A549 (cell line): Measurements from ENCODE around the gene DDI2. TPM values are rescaled to one million over a fixed set of nuclear protein-coding genes. Genes with fewer than 3 reads are reported as not detected.

Source experiments
- ATAC-seq, 2 experiments: fragments of 200-7000 bp in 1 of 2; fragments of >200 bp in 1 of 2; cut with Nextera tagmentation in 1 of 2; cut with Tn5 transposase in 1 of 2; 3 replicates each; pipeline versions ENCODE4 v1.8.0 to v1.9.1; 2018 to 2020; ENCODE audit warnings: mild to moderate bottlenecking in 1 of 2, moderate library complexity in 1 of 2
- CTCF ChIA-PET: fragments of 300-600 bp; sonication (Branson Sonifier 250); formaldehyde crosslinking; extraction: SDS; loops from one replicate; lab custom pipeline; 2021; ENCODE audit warnings: antibody characterized with exemption, inconsistent platforms; lab: Yijun Ruan, JAX
- POLR2A ChIA-PET: fragments of 350-600 bp; formaldehyde crosslinking; extraction: SDS; loops from one replicate; lab custom pipeline; 2021; ENCODE audit warnings: antibody characterized with exemption, inconsistent platforms; lab: Yijun Ruan, JAX
- DNase-seq, 2 experiments: peaks; one replicate each; pipeline versions ENCODE4 v3.0.0 to v3.0.0-alpha.2; 2011 to 2016; ENCODE audit warnings: low read depth in 1 of 2, low spot score in 1 of 2
- FAIRE-seq: peaks from 2 replicates; lab custom pipeline; 2011; peaks lifted over from hg19 to GRCh38; lab: Jason Lieb, UNC
- H3K27ac ChIP-seq, 2 experiments: fragments of >200 bp; sonication (Bioruptor Twin); formaldehyde crosslinking; 3 replicates each; pipeline ENCODE4 v1.5.1; 2016 to 2017
- H3K4me1 ChIP-seq: fragments of >200 bp; sonication (Bioruptor Twin); formaldehyde crosslinking; 3 replicates; pipeline ENCODE4 v1.6.1; 2016
- H3K4me2 ChIP-seq: fragments of >200 bp; sonication (Bioruptor Twin); formaldehyde crosslinking; 3 replicates; pipeline ENCODE4 v1.6.1; 2016
- H3K4me3 ChIP-seq: fragments of >200 bp; sonication (Bioruptor Twin); formaldehyde crosslinking; 3 replicates; pipeline ENCODE4 v1.5.1; 2016
- H3K9me3 ChIP-seq: fragments of >200 bp; sonication (Bioruptor Twin); formaldehyde crosslinking; 3 replicates; pipeline ENCODE4 v1.6.1; 2016
- CBX2 ChIP-seq: fragments of 200-600 bp; sonication (generic); IDR thresholded peaks from 2 replicates; pipeline ENCODE4 v1.6.1; 2016; ENCODE audit warnings: low read depth, mild to moderate bottlenecking, borderline replicate concordance
- CHD4 ChIP-seq: fragments of 200-600 bp; sonication (generic); IDR thresholded peaks from 2 replicates; pipeline ENCODE4 v1.6.1; 2016; ENCODE audit warnings: antibody characterized with exemption, mild to moderate bottlenecking, borderline replicate concordance
- CTCF ChIP-seq: fragments of >200 bp; sonication (Bioruptor Twin); formaldehyde crosslinking; IDR thresholded peaks from 3 replicates; pipeline ENCODE4 v1.5.1; 2016
- EHF ChIP-seq: fragments of 250-450 bp; sonication (Bioruptor Pico); IDR thresholded peaks from 2 replicates; pipeline ENCODE4 v1.5.0; 2020; ENCODE audit warnings: mild to moderate bottlenecking
- EP300 ChIP-seq, 2 experiments: fragments of >200 bp; sonication (Bioruptor Twin); formaldehyde crosslinking; IDR thresholded peaks; 2 replicates in 1 of 2; 3 replicates in 1 of 2; pipeline ENCODE4 v1.6.1; 2016 to 2017
- HEYL ChIP-seq: fragments of 250-450 bp; sonication (Bioruptor Pico); IDR thresholded peaks from 2 replicates; pipeline ENCODE4 v1.8.0; 2021; ENCODE audit warnings: mild to moderate bottlenecking, moderate library complexity
- HMGXB4 ChIP-seq: fragments of 250-450 bp; sonication (Bioruptor Pico); IDR thresholded peaks from 2 replicates; pipeline ENCODE4 v1.5.0; 2021; ENCODE audit warnings: mild to moderate bottlenecking, moderate library complexity, borderline replicate concordance
- HOXB13 ChIP-seq: fragments of 250-450 bp; sonication (Bioruptor Pico); IDR thresholded peaks from 2 replicates; pipeline ENCODE4 v1.5.0; 2020; ENCODE audit warnings: low read depth, mild to moderate bottlenecking, moderate library complexity
- HOXB5 ChIP-seq: fragments of 250-450 bp; sonication (Bioruptor Pico); IDR thresholded peaks from 2 replicates; pipeline ENCODE4 v1.5.0; 2020; ENCODE audit warnings: mild to moderate bottlenecking, moderate library complexity
- JUNB ChIP-seq: fragments of >200 bp; sonication (Bioruptor Twin); formaldehyde crosslinking; IDR thresholded peaks from 2 replicates; pipeline ENCODE4 v1.6.1; 2016
- KDM5A ChIP-seq: fragments of 200-600 bp; sonication (generic); IDR thresholded peaks from 2 replicates; pipeline ENCODE4 v1.6.1; 2016; ENCODE audit warnings: antibody characterized with exemption, mild to moderate bottlenecking
- MAFK ChIP-seq: fragments of 450-650 bp; IDR thresholded peaks from 2 replicates; pipeline ENCODE4 v1.6.1; 2014; ENCODE audit not compliant: partially characterized antibody
- MAZ ChIP-seq: fragments of 150-350 bp; IDR thresholded peaks from 2 replicates; pipeline ENCODE4 v1.6.1; 2014; ENCODE audit warnings: antibody characterized with exemption, low read depth, low read length, borderline replicate concordance
- NFE2L2 ChIP-seq: fragments of 150-350 bp; conservative IDR thresholded peaks from 2 replicates; pipeline ENCODE4 v1.6.1; 2014; ENCODE audit warnings: low read length
- POLR2AphosphoS2 ChIP-seq: conservative IDR thresholded peaks from 2 replicates; pipeline ENCODE4 v1.6.1; 2012; ENCODE audit warnings: low read length, improper control_type of control experiment, inconsistent platforms
- RAD21 ChIP-seq, 2 experiments: fragments of >200 bp in 1 of 2; sonication (Bioruptor Twin) in 1 of 2; formaldehyde crosslinking in 1 of 2; IDR thresholded peaks in 1 of 2; conservative IDR thresholded peaks in 1 of 2; 2 replicates in 1 of 2; 3 replicates in 1 of 2; pipeline ENCODE4 v1.6.1; 2012 to 2018; ENCODE audit warnings: inconsistent platforms in 1 of 2
- RARB ChIP-seq: fragments of 250-450 bp; sonication (Bioruptor Pico); IDR thresholded peaks from 2 replicates; pipeline ENCODE4 v1.8.0; 2021; ENCODE audit warnings: mild to moderate bottlenecking, moderate library complexity
- RCOR1 ChIP-seq: fragments of 150-350 bp; IDR thresholded peaks from 2 replicates; pipeline ENCODE4 v1.6.1; 2014; ENCODE audit warnings: antibody characterized with exemption, low read length, low read depth
- RFX5 ChIP-seq: fragments of 450-650 bp; IDR thresholded peaks from 2 replicates; pipeline ENCODE4 v1.7.1; 2014; ENCODE audit warnings: antibody characterized with exemption, mild to moderate bottlenecking, moderate library complexity
- TP53 ChIP-seq: fragments of 250-450 bp; sonication (Bioruptor Pico); IDR thresholded peaks from 2 replicates; pipeline ENCODE4 v1.5.0; 2021; ENCODE audit warnings: mild to moderate bottlenecking, moderate library complexity
- ZFP36 ChIP-seq: fragments of 450-650 bp; IDR thresholded peaks from 2 replicates; pipeline ENCODE4 v1.6.1; 2014; ENCODE audit warnings: borderline replicate concordance; ENCODE audit not compliant: partially characterized antibody
- ZNF302 ChIP-seq: fragments of 250-450 bp; sonication (Bioruptor Pico); IDR thresholded peaks from 2 replicates; pipeline ENCODE4 v1.9.0; 2021; ENCODE audit warnings: inconsistent platforms, mild to moderate bottlenecking, moderate library complexity
- WGBS: methylation state at CpG from one replicate; pipeline ENCODE4 v1.1.6; 2017; ENCODE audit errors: missing lambda C conversion rate; 5-methylcytosine and 5-hydroxymethylcytosine counted together
- polyA plus RNA-seq, 4 experiments: library from polyadenylated mRNA; depleted of rRNA in 3 of 4; stranded (reverse); fragments of >200 nt; fragmentation: RNase III in 1 of 4; extraction: RNeasy Plus Mini Kit Qiagen cat#74134 plus additional on column Dnase treatment in 1 of 4; gene quantifications; 2 replicates in 3 of 4; 3 replicates in 1 of 4; pipeline ENCODE4 v1.2.3, GENCODE V29; 2011 to 2017
- TF ChIP-seq, protein P1 (sequence below): fragments of >200 bp; sonication (Bioruptor Twin); formaldehyde crosslinking; IDR thresholded peaks from 3 replicates; pipeline ENCODE4 v1.6.1; 2016
- TF ChIP-seq, protein P2 (sequence below): fragments of 450-650 bp; IDR thresholded peaks from 2 replicates; pipeline ENCODE4 v1.6.1; 2014; ENCODE audit warnings: antibody characterized with exemption
- TF ChIP-seq, protein P3 (sequence below): fragments of 250-450 bp; sonication (Bioruptor Pico); IDR thresholded peaks from 2 replicates; pipeline ENCODE4 v1.5.0; 2020; ENCODE audit warnings: low read depth, mild to moderate bottlenecking, moderate library complexity
- TF ChIP-seq, protein P4 (sequence below): IDR thresholded peaks from 2 replicates; pipeline ENCODE4 v1.6.1; 2012

Gene DDI2
- polyA plus RNA-seq, 2 of the 4 experiments (the other 2 are of a cell fraction), result 6.3 to 8.6 TPM

DNA sequence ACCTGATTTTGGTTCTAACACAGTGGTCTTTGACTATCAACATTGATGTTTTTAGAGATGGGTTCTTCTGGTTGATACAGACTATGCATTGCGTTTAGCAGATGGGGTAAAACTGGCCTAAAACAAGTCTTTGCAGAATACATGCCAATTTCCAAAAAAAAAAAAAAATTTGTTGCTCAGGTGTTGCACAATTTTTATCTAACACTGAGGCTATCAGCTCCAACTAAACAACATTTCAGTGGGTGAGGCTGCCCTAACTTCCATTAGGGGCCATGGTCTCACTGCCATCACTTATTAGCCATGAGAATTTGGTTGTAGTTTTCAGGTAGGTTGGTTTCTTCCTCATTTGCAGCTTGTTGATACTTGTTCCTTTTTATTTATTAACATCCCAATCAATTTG lies 46.4 kb upstream of the DDI2 start:
- no peak overlapping the region for H3K27ac ChIP-seq
- WGBS, result 77% methylated on average over 1 of the region's 1 CpG
- ChIA-PET CTCF (interaction anchor here (0.5 to 1.2 kb wide), 2 partner anchors 161 to 280 kb away, joined by 3 to 4 read pairs; no protein-coding TSS in a partner anchor), POLR2A (no interaction called here)
- DNase-seq (no peak), FAIRE-seq (no peak), ATAC-seq (no peak)
- no peak overlapping the region for H3K4me2 ChIP-seq
- H3K4me1 ChIP-seq, result no peaks in the 10 kb centered on the region
- no peaks in the 10 kb centered on the region for H3K9me3 ChIP-seq
- TF ChIP-seq, protein P1, sequence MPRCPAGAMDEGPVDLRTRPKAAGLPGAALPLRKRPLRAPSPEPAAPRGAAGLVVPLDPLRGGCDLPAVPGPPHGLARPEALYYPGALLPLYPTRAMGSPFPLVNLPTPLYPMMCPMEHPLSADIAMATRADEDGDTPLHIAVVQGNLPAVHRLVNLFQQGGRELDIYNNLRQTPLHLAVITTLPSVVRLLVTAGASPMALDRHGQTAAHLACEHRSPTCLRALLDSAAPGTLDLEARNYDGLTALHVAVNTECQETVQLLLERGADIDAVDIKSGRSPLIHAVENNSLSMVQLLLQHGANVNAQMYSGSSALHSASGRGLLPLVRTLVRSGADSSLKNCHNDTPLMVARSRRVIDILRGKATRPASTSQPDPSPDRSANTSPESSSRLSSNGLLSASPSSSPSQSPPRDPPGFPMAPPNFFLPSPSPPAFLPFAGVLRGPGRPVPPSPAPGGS, result no peak
- TF ChIP-seq ZFP36 (no peak), HEYL (CRISPR knock-in tag) (no peak), RCOR1 (no peak)
- no peak overlapping the region for H3K4me3 ChIP-seq

- ATAC-seq, result no peak
- H3K9me3 ChIP-seq, result no peaks in the 10 kb centered on the region
- FAIRE-seq, result no peak
- CTCF ChIA-PET, result interaction anchor here (1.2 kb wide), 1 partner anchor 161 kb away, joined by 3 read pairs; no protein-coding TSS in a partner anchor
- no peak for TF ChIP-seq RARB (CRISPR knock-in tag)
- no peak for TF ChIP-seq HMGXB4 (CRISPR knock-in tag)
- no peak for TF ChIP-seq TP53
- TF ChIP-seq, protein P2, sequence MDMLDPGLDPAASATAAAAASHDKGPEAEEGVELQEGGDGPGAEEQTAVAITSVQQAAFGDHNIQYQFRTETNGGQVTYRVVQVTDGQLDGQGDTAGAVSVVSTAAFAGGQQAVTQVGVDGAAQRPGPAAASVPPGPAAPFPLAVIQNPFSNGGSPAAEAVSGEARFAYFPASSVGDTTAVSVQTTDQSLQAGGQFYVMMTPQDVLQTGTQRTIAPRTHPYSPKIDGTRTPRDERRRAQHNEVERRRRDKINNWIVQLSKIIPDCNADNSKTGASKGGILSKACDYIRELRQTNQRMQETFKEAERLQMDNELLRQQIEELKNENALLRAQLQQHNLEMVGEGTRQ, result no peak
- no peak for TF ChIP-seq CHD4
- no peak for TF ChIP-seq ZNF302 (CRISPR knock-in tag)
- TF ChIP-seq POLR2AphosphoS2, result no peak
- no peak for TF ChIP-seq MAZ
- TF ChIP-seq KDM5A, result no peak
- TF ChIP-seq CBX2, result no peak
- TF ChIP-seq RFX5, result no peak
- no peak for TF ChIP-seq HOXB5 (CRISPR knock-in tag)
- TF ChIP-seq RCOR1, result no peak
- TF ChIP-seq JUNB, result no peak
- TF ChIP-seq ZFP36, result no peak
- TF ChIP-seq CTCF, result no peak
- TF ChIP-seq, all 56 proteins: peak for 0
- Histone ChIP-seq H3K27ac (no peak overlapping the region), H3K4me3 (no peak overlapping the region), H3K4me1 (no peaks in the 10 kb centered on the region), H3K4me2 (no peak overlapping the region)
- DNase-seq, result no peak
- POLR2A ChIA-PET, result no interaction called here
Observed at GRCh38 chr1:15571266-15571665, 46.0 kb upstream of the DDI2 start.

DNA sequence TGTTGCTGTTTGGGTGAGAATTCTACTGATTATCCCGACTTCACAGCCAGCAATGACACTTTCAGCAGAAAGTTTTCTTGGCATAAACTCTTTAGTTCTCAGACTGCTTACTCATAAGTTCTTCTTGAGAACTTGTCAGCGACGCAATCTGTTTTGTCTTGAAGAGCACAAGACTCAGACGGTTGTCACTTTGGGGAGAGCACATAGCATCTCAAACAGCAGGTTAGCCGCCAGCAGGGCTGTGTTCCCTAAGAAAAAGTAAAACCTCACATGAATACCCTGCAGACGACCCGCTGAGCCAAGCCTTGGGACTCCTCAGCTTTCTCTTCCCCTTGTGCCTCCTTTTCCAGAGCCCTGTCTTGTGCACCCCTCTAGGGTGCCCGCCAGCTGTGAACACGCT lies 43.8 kb upstream of the DDI2 start:
- Histone ChIP-seq H3K27ac (no peak overlapping the region), H3K4me1 (no peaks in the 10 kb centered on the region), H3K9me3 (no peaks in the 10 kb centered on the region), H3K4me2 (no peak overlapping the region), H3K4me3 (no peak overlapping the region)
- CTCF ChIA-PET, result interaction anchor here (1.4 kb wide), 1 partner anchor 11 kb away, joined by 3 read pairs; no protein-coding TSS in a partner anchor
- POLR2A ChIA-PET, result no interaction called here
- no peak for FAIRE-seq
- DNase-seq, result no peak
- WGBS, result 88% methylated on average over 9 of the region's 9 CpGs
- ATAC-seq, result no peak
- TF ChIP-seq, protein P3, sequence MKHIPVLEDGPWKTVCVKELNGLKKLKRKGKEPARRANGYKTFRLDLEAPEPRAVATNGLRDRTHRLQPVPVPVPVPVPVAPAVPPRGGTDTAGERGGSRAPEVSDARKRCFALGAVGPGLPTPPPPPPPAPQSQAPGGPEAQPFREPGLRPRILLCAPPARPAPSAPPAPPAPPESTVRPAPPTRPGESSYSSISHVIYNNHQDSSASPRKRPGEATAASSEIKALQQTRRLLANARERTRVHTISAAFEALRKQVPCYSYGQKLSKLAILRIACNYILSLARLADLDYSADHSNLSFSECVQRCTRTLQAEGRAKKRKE (CRISPR knock-in tag), result no peak
- TF ChIP-seq HMGXB4 (CRISPR knock-in tag) (no peak), EHF (no peak), MAFK (no peak), RAD21 (conservative IDR thresholded peaks at IDR 0.05 in 1 of 2, IDR thresholded peaks at IDR 0.05 in 1 of 2) (no peak), HOXB13 (CRISPR knock-in tag) (no peak), NFE2L2 (no peak), EP300 (IDR thresholded peaks at IDR 0.05) (no peak)
- TF ChIP-seq, protein P4, sequence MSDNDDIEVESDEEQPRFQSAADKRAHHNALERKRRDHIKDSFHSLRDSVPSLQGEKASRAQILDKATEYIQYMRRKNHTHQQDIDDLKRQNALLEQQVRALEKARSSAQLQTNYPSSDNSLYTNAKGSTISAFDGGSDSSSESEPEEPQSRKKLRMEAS, result no peak
